Measurements from ENCODE around the gene CYTL1. TPM values are rescaled to one million over a fixed set of nuclear protein-coding genes. Genes with fewer than 3 reads are reported as not detected.

Gene CYTL1
- total RNA-seq, result not detected in 2 replicates

GRCh38 chr4:5019274-5019673, at the start of gene CYTL1:
TSS of gene CYTL1 (minus strand) at chr4:5019458. CDS start at chr4:5019445, 13 bp downstream.

GRCh38 chr4:5051278-5052203, 32.3 kb upstream of the CYTL1 start, which contains the start of gene STK32B:
TSS of gene STK32B (plus strand) at chr4:5051480.

Other genes starting within 250 kb of the CYTL1 start
- 5.8 and 10.1 TPM in 2 replicates for gene MSX1, start 159.8 kb downstream of the CYTL1 start, total RNA-seq
- 0.18 TPM in 1 of 2 replicates, not detected in the other for gene STK32B, start 32.0 kb upstream of the CYTL1 start, total RNA-seq